ENCODE data around the gene ATAD2B. TPM values are rescaled to one million over a fixed set of nuclear protein-coding genes. Genes with fewer than 3 reads are reported as not detected.

ATAD2B gene
- total and polyA plus RNA-seq, 2 of the 8 experiments (the other 6 are each of a cell fraction or from before 2014, with no cell fraction given): 3.4 to 16.1 TPM

DNA sequence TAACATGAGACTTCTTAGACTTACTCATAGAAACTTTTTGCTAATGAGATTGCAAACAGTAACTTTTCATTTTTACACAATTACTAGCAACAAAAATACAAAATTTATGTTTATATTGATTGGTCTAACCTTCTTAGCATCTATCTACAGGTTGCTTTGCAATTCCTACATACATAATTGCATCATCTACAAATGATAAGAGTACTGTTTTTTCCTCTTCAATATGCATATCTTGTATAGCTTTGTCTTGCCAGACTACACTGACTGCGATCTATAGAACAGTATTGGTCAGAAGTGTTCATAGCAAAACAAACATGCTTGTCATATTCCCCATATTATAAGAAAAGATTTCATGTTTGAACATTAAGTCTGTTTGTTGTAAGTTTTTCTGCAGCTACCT, 87.9 kb downstream of the ATAD2B start:
- Histone ChIP-seq H3K27ac (ENCODE audit: low read depth, low read length) (no peak overlapping the region), H3K23ac (ENCODE audit: insufficient read length) (no peak overlapping the region), H3K4me2 (ENCODE audit: insufficient read depth in 1 of 2, low read depth in 2 of 2, low read length in 2 of 2) (no peak overlapping the region), H2AFZ (ENCODE audit: low read length) (no peak overlapping the region), H3K79me1 (ENCODE audit: low read depth, low read length) (no peaks in the 10 kb centered on the region), H4K5ac (ENCODE audit: insufficient read length, low read depth, low read length) (no peak overlapping the region), H3K14ac (ENCODE audit: insufficient read length) (no peak overlapping the region), H3K27me3 (replicated peaks in 1 of 4; ENCODE audit: control insufficient read depth in 3 of 4, extremely low read depth in 1 of 4, insufficient read depth in 3 of 4, low read length in 3 of 4) (no peaks in the 10 kb centered on the region), H2BK5ac (ENCODE audit: low read depth, low read length) (no peak overlapping the region), H3K9me3 (ENCODE audit: insufficient read depth in 2 of 2, low read depth in 1 of 2, low read length in 1 of 2) (peaks cover 10 to 12% of the 10 kb centered on the region in 2 experiments; a peak in 2 of 4 replicates), H2AK5ac (ENCODE audit: low read depth, low read length) (no peak overlapping the region), H2BK20ac (ENCODE audit: low read length) (no peak overlapping the region), H4K8ac (ENCODE audit: extremely low read depth, insufficient read depth, low read length) (no peak overlapping the region), H3K4me3 (ENCODE audit: extremely low read depth in 1 of 4, insufficient read depth in 2 of 4, low read depth in 3 of 4, low read length in 4 of 4) (no peak overlapping the region), H4K91ac (replicated peaks; ENCODE audit: insufficient read length, low read length) (no peak overlapping the region), H2BK120ac (replicated peaks; ENCODE audit: low read depth, low read length) (no peak overlapping the region), H4K20me1 (replicated peaks in 1 of 2; ENCODE audit: control insufficient read depth in 1 of 2, insufficient read depth in 2 of 2, low read length in 2 of 2) (no peaks in the 10 kb centered on the region), H2BK12ac (ENCODE audit: low read depth, low read length) (no peak overlapping the region), H3K56ac (replicated peaks; ENCODE audit: insufficient read length, low read depth, low read length) (no peak overlapping the region), H3K79me2 (ENCODE audit: control insufficient read depth in 1 of 2, insufficient read depth in 2 of 2, low read length in 2 of 2) (no peaks in the 10 kb centered on the region), H3K18ac (ENCODE audit: extremely low read depth, low read length) (no peak overlapping the region), H2BK15ac (ENCODE audit: low read length) (no peak overlapping the region), H3K4ac (replicated peaks; ENCODE audit: insufficient read length, low read depth, low read length) (no peak overlapping the region), H3K23me2 (ENCODE audit: low read depth, low read length) (no peaks in the 10 kb centered on the region), H3K4me1 (replicated peaks in 1 of 4; ENCODE audit: control insufficient read depth in 3 of 4, insufficient read depth in 4 of 4, low read length in 3 of 4) (no peaks in the 10 kb centered on the region), H3K9ac (replicated peaks in 1 of 4; ENCODE audit: extremely low read depth in 1 of 4, low read depth in 3 of 4, low read length in 3 of 4) (no peak overlapping the region), H3K36me3 (ENCODE audit: control insufficient read depth in 2 of 4, insufficient read depth in 4 of 4, low read length in 3 of 4) (peaks cover 0 to 4% (median 0%) of the 10 kb centered on the region in 4 experiments; a peak in 3 of 8 replicates)
- CTCF ChIA-PET (ENCODE audit: partially characterized antibody): no interaction called here
- 87% methylated on average over 1 of the region's 1 CpG; no CpG with 5 or more reads in 1 of the 2 experiments for WGBS, 2 experiments (ENCODE audit: extremely low coverage in 1 of 2, insufficient coverage in 1 of 2, insufficient read length in 1 of 2, insufficient replicate concordance in 2 of 2, low coverage in 1 of 2, low lambda C conversion rate in 2 of 2, missing lambda C conversion rate in 1 of 2)
- no peak for DNase-seq (ENCODE audit: low read depth in 1 of 2, low spot score in 2 of 2)
- peak; percentile 28 for FAIRE-seq
- POLR2A ChIA-PET (ENCODE audit: partially characterized antibody): no interaction called here
- TF ChIP-seq SAP30 (IDR thresholded peaks at IDR 0.05; ENCODE audit: insufficient read depth, insufficient replicate concordance, low read length): no peak
- no peak for TF ChIP-seq CHD2 (IDR thresholded peaks at IDR 0.05; ENCODE audit: low read length)
- TF ChIP-seq CTBP2 (IDR thresholded peaks at IDR 0.05; ENCODE audit: borderline replicate concordance, insufficient read depth, insufficient read length, low read length): no peak
- no peak for TF ChIP-seq SIN3A (conservative IDR thresholded peaks at IDR 0.05 in 1 of 2, IDR thresholded peaks at IDR 0.05 in 1 of 2; ENCODE audit: low read depth in 1 of 2, low read length in 2 of 2)
- TF ChIP-seq CTCF (IDR thresholded peaks at IDR 0.05; ENCODE audit: control extremely low read depth in 1 of 3, insufficient read depth in 1 of 3, low read depth in 1 of 3, low read length in 3 of 3): no peak
- no peak for TF ChIP-seq SIRT6 (IDR thresholded peaks at IDR 0.05; ENCODE audit: low read length)
- no peak for TF ChIP-seq PHF8 (conservative IDR thresholded peaks at IDR 0.05; ENCODE audit: low read depth, low read length)
- TF ChIP-seq NRF1 (IDR thresholded peaks at IDR 0.05; ENCODE audit: low read depth, low read length): no peak
- TF ChIP-seq, protein P1, sequence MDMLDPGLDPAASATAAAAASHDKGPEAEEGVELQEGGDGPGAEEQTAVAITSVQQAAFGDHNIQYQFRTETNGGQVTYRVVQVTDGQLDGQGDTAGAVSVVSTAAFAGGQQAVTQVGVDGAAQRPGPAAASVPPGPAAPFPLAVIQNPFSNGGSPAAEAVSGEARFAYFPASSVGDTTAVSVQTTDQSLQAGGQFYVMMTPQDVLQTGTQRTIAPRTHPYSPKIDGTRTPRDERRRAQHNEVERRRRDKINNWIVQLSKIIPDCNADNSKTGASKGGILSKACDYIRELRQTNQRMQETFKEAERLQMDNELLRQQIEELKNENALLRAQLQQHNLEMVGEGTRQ (IDR thresholded peaks at IDR 0.05; ENCODE audit: low read length): no peak
- TF ChIP-seq EP300 (IDR thresholded peaks at IDR 0.05; ENCODE audit: borderline replicate concordance in 1 of 2, low read depth in 2 of 2, low read length in 2 of 2): no peak

All from H1 (cell line).